Occipital lobe (tissue), 2 donors: ENCODE data around the gene CGN. TPM values are rescaled to one million over a fixed set of nuclear protein-coding genes. Genes with fewer than 3 reads are reported as not detected.
"Not testable (repeated sequence)": the region's sequence is repeated elsewhere in the genome, so short reads cannot be mapped to it uniquely, and the experiment has no call there.

ENCODE experiments used
- DNase-seq: peaks from one replicate; lab custom pipeline; 2025; lab: John Stamatoyannopoulos, UW
- total RNA-seq: library from RNA; depleted of rRNA; stranded (reverse); fragments of >200 nt; gene quantifications from one replicate; pipeline ENCODE4 v1.2.3, GENCODE V29; 2014

CGN gene
- total RNA-seq, 1 donor from 2014 or later = 3.1 TPM

- DNase-seq = no peak
Measured at GRCh38 chr1:151520359-151520758, 9.2 kb downstream of the CGN start.

GRCh38 chr1:151522427-151522826 lies 11.2 kb downstream of the CGN start:
- DNase-seq = not testable (repeated sequence)

GRCh38 chr1:151523326-151523725 lies 12.1 kb downstream of the CGN start:
- no peak for DNase-seq

- DNase-seq = no peak
Measured at GRCh38 chr1:151524736-151525135, 13.5 kb downstream of the CGN start.

- no peak for DNase-seq
Measured at GRCh38 chr1:151526735-151527525, 15.7 kb downstream of the CGN start.

GRCh38 chr1:151529211-151529702 lies 18.1 kb downstream of the CGN start:
- DNase-seq = no peak

GRCh38 chr1:151529781-151530180 lies 18.6 kb downstream of the CGN start:
- DNase-seq = no peak

- DNase-seq = no peak
Measured at GRCh38 chr1:151530461-151530860, 19.3 kb downstream of the CGN start.

- no peak for DNase-seq
Measured at GRCh38 chr1:151533870-151534269, 22.7 kb downstream of the CGN start.

- DNase-seq = peak; percentile 20
Measured at GRCh38 chr1:151534662-151535278, 23.6 kb downstream of the CGN start.

GRCh38 chr1:151535326-151536271 lies 24.4 kb downstream of the CGN start:
- DNase-seq = no peak

- DNase-seq = no peak
Measured at GRCh38 chr1:151536499-151536898, 25.3 kb downstream of the CGN start.

- no peak for DNase-seq
Measured at GRCh38 chr1:151537112-151537511, 25.9 kb downstream of the CGN start.

GRCh38 chr1:151539321-151540020 lies 28.3 kb downstream of the CGN start:
- peak; percentile 57 for DNase-seq

- peak; percentile 84 for DNase-seq
Measured at GRCh38 chr1:151540021-151540981, 29.1 kb downstream of the CGN start, which contains the start of gene TUFT1. TUFT1 (plus strand) TSS chr1:151540309; CDS start chr1:151540367, 58 bp downstream.

- DNase-seq = no peak
Measured at GRCh38 chr1:151540982-151541377, 29.8 kb downstream of the CGN start.

GRCh38 chr1:151541752-151542151 lies 30.6 kb downstream of the CGN start:
- DNase-seq = no peak

GRCh38 chr1:151542710-151543129 lies 31.5 kb downstream of the CGN start:
- DNase-seq = no peak

GRCh38 chr1:151545542-151545941 lies 34.4 kb downstream of the CGN start:
- no peak for DNase-seq
